Measurements from ENCODE around the gene STIMATE. TPM values are rescaled to one million over a fixed set of nuclear protein-coding genes. Genes with fewer than 3 reads are reported as not detected.

The STIMATE gene
- total RNA-seq, 1 experiment from 2014 or later, result 10.5 TPM

DNA sequence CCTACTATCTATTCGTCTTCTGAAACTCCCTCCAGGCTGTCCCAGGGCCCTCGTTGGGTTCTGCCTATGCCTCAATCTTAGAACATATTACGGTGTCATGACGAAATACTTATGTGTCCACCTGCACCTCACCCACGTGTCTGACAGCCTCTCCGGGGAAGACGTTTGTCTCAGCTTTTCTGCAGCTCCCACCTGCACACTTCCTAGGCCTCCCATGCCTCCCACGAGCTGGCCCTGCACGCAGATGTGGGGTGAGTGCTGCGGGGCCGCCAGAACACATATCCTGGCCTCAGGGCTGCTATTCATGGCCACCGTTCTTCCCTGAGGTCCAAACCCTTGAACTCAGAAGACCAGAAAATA, 55.4 kb downstream of the STIMATE start:
- no peak for DNase-seq (ENCODE audit: low read depth)

GRCh38 chr3:52841211-52841980, 56.0 kb downstream of the STIMATE start:
- DNase-seq (ENCODE audit: low read depth), result no peak

- peak; percentile 13 for DNase-seq (ENCODE audit: low read depth)
Observed at GRCh38 chr3:52839892-52840545, 57.3 kb downstream of the STIMATE start.

- DNase-seq (ENCODE audit: low read depth), result no peak
Observed at GRCh38 chr3:52839268-52839575, 58.1 kb downstream of the STIMATE start.

DNA sequence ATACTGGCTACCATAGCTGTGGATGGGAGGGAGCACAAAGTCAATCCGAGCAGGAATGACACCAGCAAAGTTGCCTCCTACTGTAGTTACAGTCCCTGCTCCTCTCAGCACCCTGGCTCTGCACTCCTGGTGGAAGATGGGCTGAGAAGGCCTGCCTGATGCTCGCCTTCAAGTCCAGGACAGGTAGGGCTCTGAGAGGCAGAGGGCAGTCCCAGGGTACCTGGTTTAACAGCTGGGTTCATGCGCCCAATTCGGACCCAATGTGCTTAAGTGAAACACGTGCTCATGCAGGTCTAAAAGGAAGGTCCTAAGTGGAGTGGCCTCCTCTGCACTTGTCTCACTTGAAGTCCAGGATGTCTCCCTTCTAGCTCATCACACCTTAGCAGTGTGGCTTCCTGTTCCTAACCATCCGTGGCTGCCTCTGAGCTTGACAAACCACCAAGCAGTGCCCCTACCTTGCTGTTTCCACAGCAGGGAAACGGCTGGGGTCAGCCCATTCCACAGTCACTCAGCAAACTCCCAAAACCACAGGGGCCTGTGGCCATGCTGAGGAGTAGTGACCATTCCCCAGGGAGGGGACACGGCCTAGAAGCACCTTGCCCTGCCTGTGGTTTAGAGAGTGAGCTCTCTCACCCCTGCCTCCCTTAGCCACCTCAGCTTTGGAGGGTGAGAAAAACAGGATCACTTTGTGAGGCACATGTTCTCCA, 58.6 kb downstream of the STIMATE start:
- DNase-seq (ENCODE audit: low read depth), result no peak

- DNase-seq (ENCODE audit: low read depth), result no peak
Observed at GRCh38 chr3:52836986-52837385, 60.4 kb downstream of the STIMATE start.

GRCh38 chr3:52836471-52836845, 60.9 kb downstream of the STIMATE start:
- DNase-seq (ENCODE audit: low read depth), result no peak

GRCh38 chr3:52835766-52836470, 61.4 kb downstream of the STIMATE start:
- no peak for DNase-seq (ENCODE audit: low read depth)

DNA sequence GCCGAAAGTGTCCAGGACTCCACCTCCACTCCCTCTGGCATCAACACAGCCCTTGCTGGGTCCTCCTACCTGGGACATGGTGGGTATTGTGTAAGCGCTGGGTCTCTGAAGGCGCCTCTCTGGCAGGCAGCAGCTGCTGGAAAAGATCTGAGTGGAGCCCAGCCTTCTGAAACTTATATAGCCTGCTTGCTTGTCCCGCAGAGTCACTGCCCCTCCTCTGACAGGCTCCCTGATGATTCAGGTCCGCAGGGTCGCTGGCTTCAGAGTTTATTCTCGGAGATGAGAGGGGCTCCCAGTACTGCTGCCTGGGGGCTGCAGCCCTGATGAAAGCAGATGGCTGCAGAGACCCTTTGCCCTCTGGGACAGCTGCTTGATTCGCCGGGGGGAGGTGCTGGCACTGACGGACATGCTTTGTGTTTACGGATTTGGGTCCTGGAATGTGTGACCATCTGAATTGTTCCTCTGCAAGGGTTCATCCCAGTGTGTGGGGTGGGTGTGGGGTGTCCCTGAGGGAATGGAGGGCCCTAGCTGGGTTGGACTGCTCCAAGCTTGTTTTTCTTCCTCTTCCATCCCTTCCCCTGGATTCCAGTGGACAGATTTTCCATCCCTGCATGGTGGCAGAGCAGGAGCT, 62.4 kb downstream of the STIMATE start, which contains the start of gene MUSTN1:
TSS of gene MUSTN1 (minus strand) at position 149 of the 631 bp plus-strand sequence. CDS start at position 78, 71 bp downstream.
- DNase-seq (ENCODE audit: low read depth), result no peak

DNA sequence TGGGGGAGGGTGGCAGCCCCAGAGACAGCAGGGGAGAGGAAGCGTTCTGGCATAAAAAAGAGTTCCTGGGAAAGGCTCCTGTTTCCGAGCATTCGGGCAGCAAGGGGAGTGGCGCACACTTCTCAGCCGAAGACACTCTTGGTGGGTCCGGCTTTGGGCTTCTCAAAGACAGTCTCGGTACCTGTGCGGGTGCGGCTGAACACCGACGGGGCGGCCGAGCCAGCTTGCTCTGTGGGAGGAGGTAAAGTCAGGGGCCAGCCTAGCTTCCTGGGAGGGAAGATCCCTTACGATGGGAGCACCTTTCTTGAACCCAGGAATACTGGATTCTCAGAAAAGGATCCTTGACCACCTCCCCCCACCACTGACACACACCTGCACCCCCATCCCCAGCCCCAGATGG, 64.1 kb downstream of the STIMATE start:
- no peak for DNase-seq (ENCODE audit: low read depth)

- DNase-seq (ENCODE audit: low read depth), result peak; percentile 98
Observed at GRCh38 chr3:52831500-52832301, 65.6 kb downstream of the STIMATE start.

GRCh38 chr3:52830535-52831258, 66.7 kb downstream of the STIMATE start, which contains the start of gene ITIH4:
Gene ITIH4, minus strand, starts transcription at chr3:52830672. Its CDS starts 30 bp downstream, at chr3:52830642.
- DNase-seq (ENCODE audit: low read depth), result peak; percentile 45

DNA sequence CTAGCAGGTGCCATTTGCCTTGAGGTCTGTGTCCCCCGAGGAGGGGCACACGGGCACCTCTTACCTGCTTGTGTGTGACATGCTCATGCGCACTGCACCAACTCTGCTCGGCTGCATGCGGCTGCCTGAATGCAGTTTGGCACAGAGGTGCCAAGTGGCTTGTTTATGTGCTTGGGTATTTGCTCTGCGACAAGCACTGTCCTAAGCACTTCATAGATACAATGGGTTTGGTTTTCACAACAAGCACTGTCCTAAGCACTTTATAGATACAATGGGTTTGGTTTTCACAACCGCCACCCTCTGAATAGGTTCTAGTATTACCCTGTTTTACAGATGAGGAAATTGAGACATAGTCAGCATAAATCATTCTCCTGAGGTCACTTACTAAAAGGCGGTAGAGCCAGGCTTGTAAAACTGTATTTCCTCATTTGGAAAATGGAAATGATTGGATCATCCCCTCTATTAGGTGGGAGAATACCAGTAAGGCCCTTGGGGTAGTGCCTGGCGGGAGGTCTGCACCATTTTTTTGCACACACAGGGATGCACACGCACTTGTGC, 67.4 kb downstream of the STIMATE start:
- DNase-seq (ENCODE audit: low read depth), result no peak

DNA sequence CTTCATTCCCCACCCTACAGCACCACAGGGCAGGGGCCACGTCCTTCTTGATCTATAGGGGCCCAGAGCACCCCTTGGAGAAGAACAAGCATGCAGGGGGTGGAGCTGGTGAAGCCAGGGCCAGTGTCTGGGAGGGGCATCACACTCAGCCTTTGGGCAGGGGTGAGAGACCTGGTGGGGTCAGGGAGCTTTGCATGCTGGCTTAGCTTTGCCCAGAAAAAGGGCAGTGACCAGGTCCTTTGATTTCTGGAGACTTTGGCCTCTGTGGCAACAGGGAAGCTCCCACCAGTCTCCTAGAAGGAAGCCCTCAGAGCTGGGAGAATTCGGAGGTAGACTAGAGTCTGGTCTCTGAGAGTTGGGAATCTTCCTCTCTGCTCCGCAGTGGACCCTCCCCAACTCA, 67.9 kb downstream of the STIMATE start:
- DNase-seq (ENCODE audit: low read depth), result no peak

GRCh38 chr3:52827866-52828376, 69.4 kb downstream of the STIMATE start:
- DNase-seq (ENCODE audit: low read depth), result peak; percentile 10

GRCh38 chr3:52827441-52827840, 69.9 kb downstream of the STIMATE start:
- DNase-seq (ENCODE audit: low read depth), result peak; percentile 59

DNA sequence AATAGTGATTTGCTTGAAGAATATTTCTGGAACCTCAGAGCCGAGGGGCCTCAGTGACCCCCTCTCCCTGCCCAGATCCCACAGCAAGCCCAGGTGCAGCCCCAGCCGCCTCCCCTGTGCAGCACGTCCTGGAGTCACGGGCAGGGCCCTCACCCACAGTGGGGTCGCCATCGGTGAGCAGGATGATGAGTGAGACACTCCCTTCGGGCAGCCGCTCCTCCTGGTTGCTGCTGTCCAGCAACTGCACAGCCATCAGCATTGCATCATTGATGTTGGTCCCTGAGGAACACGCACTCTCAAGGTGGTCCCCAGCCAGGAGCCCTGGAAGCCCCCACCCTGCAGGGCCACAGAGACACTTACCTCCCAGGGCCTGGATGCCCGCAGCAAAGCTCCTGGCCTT, 73.3 kb downstream of the STIMATE start:
- DNase-seq (ENCODE audit: low read depth), result no peak

DNA sequence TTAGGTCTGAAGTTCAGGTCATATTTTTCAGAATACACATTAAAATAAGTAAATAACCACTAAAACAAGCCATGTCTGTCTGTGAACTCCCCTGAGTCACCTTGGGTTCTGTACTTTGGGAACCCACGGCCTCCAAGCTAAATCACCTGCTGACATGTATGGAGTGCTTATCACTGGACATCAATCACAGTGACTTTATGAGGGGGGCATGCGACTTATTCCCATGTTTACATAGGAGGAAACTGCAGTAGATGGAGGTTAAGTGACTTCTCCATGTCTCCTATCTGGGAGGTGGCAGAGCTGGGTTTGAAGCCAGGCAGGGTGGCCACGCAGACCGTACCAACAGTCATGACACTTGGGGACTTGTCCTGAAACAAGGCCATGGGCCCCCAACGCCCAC, 75.0 kb downstream of the STIMATE start:
- DNase-seq (ENCODE audit: low read depth), result no peak

DNA sequence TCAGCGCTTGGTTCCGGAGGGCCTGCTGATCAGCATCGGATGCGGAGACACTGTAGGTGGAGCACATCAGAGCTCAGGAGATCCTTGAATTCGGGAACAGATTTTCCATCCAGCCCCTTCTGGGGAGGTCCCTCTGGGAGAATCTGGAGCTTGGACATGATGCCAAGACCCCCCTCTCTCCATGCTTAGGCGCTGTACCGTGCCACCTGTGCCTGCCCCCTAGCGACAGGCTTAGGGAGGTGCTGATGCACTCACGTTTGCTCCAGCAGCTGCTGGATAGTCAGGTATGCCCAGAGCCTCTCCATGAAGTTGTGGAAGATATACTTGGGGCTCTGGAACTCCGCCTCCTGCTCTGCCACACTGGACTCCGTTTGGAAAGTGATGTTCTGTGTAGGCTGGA, 76.6 kb downstream of the STIMATE start:
- DNase-seq (ENCODE audit: low read depth), result no peak

DNA sequence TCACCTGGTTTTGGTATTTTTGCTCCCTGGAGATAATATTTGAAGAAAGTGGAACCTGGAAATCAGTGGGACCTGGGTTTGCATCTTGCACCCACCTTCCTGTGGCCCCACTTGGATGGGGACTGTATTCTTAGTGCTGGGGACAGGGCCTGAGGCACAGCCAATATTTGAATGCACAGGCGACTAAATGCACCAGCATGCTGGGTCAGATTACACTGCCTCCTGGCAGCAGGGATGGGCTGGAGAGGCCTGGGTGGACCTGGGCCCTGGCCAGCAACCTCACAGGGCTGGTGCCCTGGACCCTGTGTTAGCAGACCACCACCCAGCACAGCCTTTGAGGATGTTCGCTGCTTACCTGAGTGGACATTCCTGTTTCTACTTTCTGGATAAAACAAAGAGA, 77.4 kb downstream of the STIMATE start:
- no peak for DNase-seq (ENCODE audit: low read depth)
